K562 (cell line): Measurements from ENCODE around the gene RNF227. TPM values are rescaled to one million over a fixed set of nuclear protein-coding genes. Genes with fewer than 3 reads are reported as not detected.

Experiments used
- ATAC-seq: fragments of 200-7000 bp; cut with Tn5 transposase; 3 replicates; pipeline ENCODE4 v1.9.1; 2020; ENCODE audit warnings: moderate library complexity
- BruUV-seq: library from RNA; stranded (reverse); fragments of 400-500 nt; replicated peaks from 2 replicates; lab custom pipeline; 2021; lab: Mats Ljungman, UMichigan
- CTCF ChIA-PET: fragments of 300-600 bp; formaldehyde crosslinking; extraction: SDS; loops from one replicate; lab custom pipeline; 2021; ENCODE audit warnings: low intra/inter-chr PET ratio; lab: Yijun Ruan, JAX
- POLR2A ChIA-PET: fragments of 300-600, 350-650 bp; sonication (Branson Sonifier 250); formaldehyde crosslinking; extraction: SDS; loops from one replicate; lab custom pipeline; 2021; ENCODE audit warnings: antibody characterized with exemption, inconsistent platforms; lab: Yijun Ruan, JAX
- DNase-seq, 4 experiments: peaks; one replicate each; pipeline versions ENCODE4 v3.0.0 to v3.0.0-alpha.2; 2011 to 2018; ENCODE audit warnings: low spot score in 3 of 4, mixed read lengths in 3 of 4; ENCODE audit errors: extremely low read depth in 1 of 4
- FAIRE-seq: peaks from 2 replicates; lab custom pipeline; 2011; peaks lifted over from hg19 to GRCh38; lab: Jason Lieb, UNC
- H2AFZ ChIP-seq: 2 replicates; pipeline ENCODE4 v1.6.0; 2011; ENCODE audit warnings: low read depth, low read length, control low read depth, inconsistent platforms
- H3K27ac ChIP-seq: fragments of 200-600 bp; 3 replicates; pipeline ENCODE4 v1.8.0; 2011; ENCODE audit warnings: low read depth, mild to moderate bottlenecking, control low read depth, inconsistent platforms, low read length, moderate library complexity, mixed read lengths; ENCODE audit errors: extremely low read depth
- H3K27me3 ChIP-seq, 2 experiments: fragments of 300-600 bp in 1 of 2; 2 replicates in 1 of 2; 3 replicates in 1 of 2; pipeline versions ENCODE4 v1.6.0 to v1.8.0; 2011; ENCODE audit warnings: inconsistent platforms in 2 of 2, low read length in 2 of 2, mild to moderate bottlenecking in 1 of 2, mixed read lengths in 1 of 2, moderate library complexity in 1 of 2; ENCODE audit not compliant: control insufficient read depth in 2 of 2, insufficient read depth in 2 of 2
- H3K36me3 ChIP-seq: fragments of 300-600 bp; 3 replicates; pipeline ENCODE4 v1.8.0; 2011; ENCODE audit warnings: mild to moderate bottlenecking, low read length, inconsistent platforms; ENCODE audit not compliant: control insufficient read depth, insufficient read depth
- H3K4me1 ChIP-seq, 2 experiments: fragments of 200-600 bp in 1 of 2; replicated peaks in 1 of 2; 2 replicates in 1 of 2; 3 replicates in 1 of 2; pipeline versions ENCODE4 v1.5.1 to v1.8.0; 2011; ENCODE audit warnings: inconsistent platforms in 2 of 2, low read length in 2 of 2, mild to moderate bottlenecking in 1 of 2, mixed read lengths in 1 of 2, moderate library complexity in 1 of 2; ENCODE audit not compliant: control insufficient read depth in 2 of 2, insufficient read depth in 2 of 2
- H3K4me2 ChIP-seq: 2 replicates; pipeline ENCODE4 v1.6.1; 2011; ENCODE audit warnings: low read length, control low read depth, inconsistent platforms, mixed read lengths; ENCODE audit not compliant: insufficient read depth
- H3K4me3 ChIP-seq: fragments of 200-600 bp; sonication (generic), shearing (Covaris generic); 2 replicates; pipeline ENCODE4 v1.5.1; 2016; ENCODE audit warnings: control low read depth, inconsistent platforms
- H3K79me2 ChIP-seq: fragments of 200-600 bp; 3 replicates; pipeline ENCODE4 v1.8.0; 2011; ENCODE audit warnings: low read length, inconsistent platforms; ENCODE audit not compliant: control insufficient read depth, insufficient read depth
- H3K9ac ChIP-seq, 2 experiments: 2 replicates each; pipeline versions ENCODE4 v1.6.0 to v1.6.1; 2011; ENCODE audit warnings: low read depth in 2 of 2, low read length in 2 of 2, control low read depth in 1 of 2, inconsistent platforms in 1 of 2, mild to moderate bottlenecking in 1 of 2, mixed read lengths in 1 of 2; ENCODE audit not compliant: insufficient read depth in 1 of 2
- H3K9me1 ChIP-seq: one replicate; pipeline ENCODE4 v1.6.0; 2011; ENCODE audit warnings: inconsistent platforms, mild to moderate bottlenecking, low read length, moderate library complexity; ENCODE audit not compliant: control insufficient read depth, insufficient read depth
- H3K9me3 ChIP-seq: replicated peaks from 2 replicates; pipeline ENCODE4 v1.5.1; 2011; ENCODE audit warnings: low read depth, low read length, inconsistent platforms; ENCODE audit not compliant: control insufficient read depth, insufficient read depth
- H4K20me1 ChIP-seq: replicated peaks from 2 replicates; pipeline ENCODE4 v1.6.1; 2011; ENCODE audit warnings: low read length, inconsistent platforms, mixed read lengths; ENCODE audit not compliant: control insufficient read depth, insufficient read depth
- BCOR ChIP-seq: fragments of 450-650 bp; IDR thresholded peaks from 2 replicates; pipeline ENCODE4 v1.6.1; 2016
- FOSL1 ChIP-seq: fragments of 200-800 bp; sonication (Bioruptor generic); conservative IDR thresholded peaks from 2 replicates; pipeline ENCODE4 v1.6.1; 2016; ENCODE audit warnings: missing genetic modification characterization, missing compliant biosample characterization
- PHF21A ChIP-seq: fragments of 450-650 bp; IDR thresholded peaks from 2 replicates; pipeline ENCODE4 v1.6.1; 2017; ENCODE audit warnings: low read depth, borderline replicate concordance
- RAD51 ChIP-seq: fragments of 450-650 bp; IDR thresholded peaks from 2 replicates; pipeline ENCODE4 v1.7.1; 2016; ENCODE audit warnings: low read depth, mild to moderate bottlenecking, borderline replicate concordance
- SMAD1 ChIP-seq: fragments of 150-350 bp; IDR thresholded peaks from 2 replicates; pipeline ENCODE4 v1.6.1; 2014; ENCODE audit warnings: low read length, low read depth; ENCODE audit not compliant: partially characterized antibody
- TAF7 ChIP-seq: fragments of 450-650 bp; IDR thresholded peaks from 2 replicates; pipeline ENCODE4 v1.6.1; 2016; ENCODE audit warnings: missing genetic modification characterization, missing compliant biosample characterization
- ZBTB1 ChIP-seq: sonication (generic); formaldehyde crosslinking; IDR thresholded peaks from 2 replicates; pipeline ENCODE4 v1.8.1; 2023; ENCODE audit warnings: missing genetic modification reagents, low read depth, mild to moderate bottlenecking, borderline replicate concordance
- WGBS: fragments of 100-300 bp; shearing (Covaris generic); methylation state at CpG from one replicate; pipeline ENCODE4 v1.1.6; 2016; ENCODE audit warnings: low coverage, mixed read lengths; ENCODE audit not compliant: insufficient coverage; ENCODE audit errors: missing lambda C conversion rate; 5-methylcytosine and 5-hydroxymethylcytosine counted together
- in situ Hi-C: fragments of 300-500 bp; cut with MboI; formaldehyde crosslinking; loops from 4 replicates; pipeline ENCODE4 v1.15.0; 2018; ENCODE audit warnings: inconsistent platforms, mixed read lengths
- intact Hi-C: fragments of 100-400 bp; cut with micrococcal nuclease; formaldehyde crosslinking; loops from 2 replicates; pipeline ENCODE4 v1.14.2; 2022
- polyA plus RNA-seq, 8 experiments: library from polyadenylated mRNA; depleted of rRNA in 4 of 8; stranded (reverse) in 5 of 8; unstranded in 3 of 8; fragments of >200 nt; fragmentation: Nextera tagmentation in 2 of 8; fragmentation: Illumina TruSeq in 1 of 8; extraction: Ambion mirVana in 2 of 8; extraction: Trizol in 1 of 8; gene quantifications; 2 replicates each; pipeline versions ENCODE4 v1.2.1 to v1.2.3, GENCODE V29; 2011 to 2014; ENCODE audit warnings: inconsistent platforms in 1 of 8, missing spikeins in 1 of 8
- total RNA-seq, 7 experiments: library from RNA; depleted of rRNA in 6 of 7; stranded (reverse); fragments of >200 nt in 6 of 7; fragmentation: Illumina TruSeq in 2 of 7; extraction: Trizol in 2 of 7; gene quantifications; 2 replicates each; pipeline versions ENCODE4 v1.2.1 to v1.2.3, GENCODE V29; 2011 to 2021; ENCODE audit warnings: low replicate concordance in 1 of 7
- TF ChIP-seq, protein P1 (sequence below): sonication (generic); IDR thresholded peaks from 2 replicates; pipeline ENCODE4 v1.6.1; 2016
- TF ChIP-seq, protein P2 (sequence below): fragments of 450-650 bp; IDR thresholded peaks from 2 replicates; pipeline ENCODE4 v1.7.0; 2016; ENCODE audit warnings: borderline replicate concordance

Gene RNF227
- total and polyA plus RNA-seq, 9 of the 15 experiments (the other 6 are each of a cell fraction or from before 2014, with no cell fraction given): 1.1 to 6.7 (median 2.3) TPM

DNA sequence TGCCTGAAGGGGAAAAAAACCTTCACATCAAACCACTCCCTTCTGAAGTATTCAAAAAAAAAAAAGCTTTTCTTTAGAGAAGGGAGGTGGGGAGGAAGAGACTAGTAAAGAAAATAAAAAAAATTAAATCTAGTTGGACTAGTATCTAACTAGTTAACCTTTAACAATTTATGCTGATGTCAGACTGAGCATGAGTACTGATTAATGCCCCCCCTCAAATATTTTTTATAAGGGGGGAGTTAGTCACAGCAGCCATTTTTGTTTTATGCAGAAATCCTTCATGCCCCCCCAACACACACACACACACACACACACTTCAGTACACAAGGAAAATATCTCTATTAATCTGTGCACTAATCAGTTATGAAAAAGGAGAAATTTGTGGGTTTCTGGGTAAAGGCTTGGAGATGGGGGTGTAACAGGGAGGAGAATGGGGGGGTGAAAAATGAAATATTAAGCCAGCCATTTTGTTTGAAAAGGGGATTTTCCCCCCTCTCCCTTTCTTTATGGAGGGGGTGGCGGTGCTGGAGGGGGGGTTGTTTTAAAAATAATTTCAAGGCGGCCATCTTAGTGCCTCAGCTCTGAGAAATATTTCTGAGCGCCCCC is 32.2 kb downstream of the RNF227 start (continued):
- TF ChIP-seq TAF7: no peak
- TF ChIP-seq, protein P1, sequence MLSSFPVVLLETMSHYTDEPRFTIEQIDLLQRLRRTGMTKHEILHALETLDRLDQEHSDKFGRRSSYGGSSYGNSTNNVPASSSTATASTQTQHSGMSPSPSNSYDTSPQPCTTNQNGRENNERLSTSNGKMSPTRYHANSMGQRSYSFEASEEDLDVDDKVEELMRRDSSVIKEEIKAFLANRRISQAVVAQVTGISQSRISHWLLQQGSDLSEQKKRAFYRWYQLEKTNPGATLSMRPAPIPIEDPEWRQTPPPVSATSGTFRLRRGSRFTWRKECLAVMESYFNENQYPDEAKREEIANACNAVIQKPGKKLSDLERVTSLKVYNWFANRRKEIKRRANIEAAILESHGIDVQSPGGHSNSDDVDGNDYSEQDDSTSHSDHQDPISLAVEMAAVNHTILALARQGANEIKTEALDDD: peak; percentile 83

DNA sequence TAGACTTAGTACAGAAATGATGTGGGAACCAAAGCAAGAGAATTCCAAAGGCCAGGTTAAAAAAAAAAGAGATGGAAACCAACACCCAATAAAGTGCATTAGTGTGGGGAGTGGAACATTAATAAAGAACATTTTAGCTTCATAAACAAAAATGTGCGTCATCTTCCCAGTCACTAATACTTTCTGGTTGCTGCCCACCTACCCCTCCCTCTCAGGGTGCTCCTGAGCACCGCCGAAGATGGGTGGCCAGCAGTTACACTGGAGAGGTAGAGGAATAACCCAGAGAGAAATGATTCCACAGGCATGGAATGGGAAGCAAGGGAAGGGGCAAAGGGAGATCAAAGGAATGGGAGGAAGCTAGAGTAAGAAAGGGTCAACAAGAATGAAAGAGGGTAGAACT is 33.5 kb downstream of the RNF227 start:
- FAIRE-seq: peak; percentile 46
- 0 out of 4 replicates have a peak overlapping the region, but pooled peaks of 1 of the 2 experiments have one; percentile 28 for H3K9ac ChIP-seq
- TF ChIP-seq SMAD1: no peak
- TF ChIP-seq ZBTB1 (CRISPR knock-in tag): no peak
- TF ChIP-seq, protein P2, sequence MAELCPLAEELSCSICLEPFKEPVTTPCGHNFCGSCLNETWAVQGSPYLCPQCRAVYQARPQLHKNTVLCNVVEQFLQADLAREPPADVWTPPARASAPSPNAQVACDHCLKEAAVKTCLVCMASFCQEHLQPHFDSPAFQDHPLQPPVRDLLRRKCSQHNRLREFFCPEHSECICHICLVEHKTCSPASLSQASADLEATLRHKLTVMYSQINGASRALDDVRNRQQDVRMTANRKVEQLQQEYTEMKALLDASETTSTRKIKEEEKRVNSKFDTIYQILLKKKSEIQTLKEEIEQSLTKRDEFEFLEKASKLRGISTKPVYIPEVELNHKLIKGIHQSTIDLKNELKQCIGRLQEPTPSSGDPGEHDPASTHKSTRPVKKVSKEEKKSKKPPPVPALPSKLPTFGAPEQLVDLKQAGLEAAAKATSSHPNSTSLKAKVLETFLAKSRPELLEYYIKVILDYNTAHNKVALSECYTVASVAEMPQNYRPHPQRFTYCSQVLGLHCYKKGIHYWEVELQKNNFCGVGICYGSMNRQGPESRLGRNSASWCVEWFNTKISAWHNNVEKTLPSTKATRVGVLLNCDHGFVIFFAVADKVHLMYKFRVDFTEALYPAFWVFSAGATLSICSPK: no peak
- TF ChIP-seq FOSL1 (tag): no peak
- TF ChIP-seq RAD51: no peak
- TF ChIP-seq BCOR: no peak
- no peak for TF ChIP-seq PHF21A
- TF ChIP-seq, all 486 proteins: peak for 0
- H3K9me1 ChIP-seq: no peaks in the 10 kb centered on the region
- CTCF ChIA-PET: no interaction called here
- H3K27ac ChIP-seq: no peak overlapping the region; the same call in 2 of the 3 replicates
- peaks cover 30% of the 10 kb centered on the region; the same call in 2 of the 3 replicates for H3K36me3 ChIP-seq
- no peak overlapping the region for H2AFZ ChIP-seq
- BruUV-seq: no TSS peak
- no peak for DNase-seq
- in situ Hi-C loops: no loop called here
- H3K4me1 ChIP-seq: peaks cover 23 to 31% of the 10 kb centered on the region in 2 experiments
- peak overlapping the region; percentile 58 for H3K4me2 ChIP-seq
- H3K79me2 ChIP-seq: peaks cover 40% of the 10 kb centered on the region
- 61% methylated on average over 3 of the region's 3 CpGs for WGBS
- no peaks in the 10 kb centered on the region for H3K9me3 ChIP-seq
- no peaks in the 10 kb centered on the region for H3K27me3 ChIP-seq
- H4K20me1 ChIP-seq: no peaks in the 10 kb centered on the region
- H3K4me3 ChIP-seq: no peak overlapping the region
- POLR2A ChIA-PET: interaction anchor here (0.5 to 2.1 kb wide), 7 partner anchors 9 to 316 kb away, joined by 3 to 13 read pairs (median 3); partner anchors contain the start of genes KDM6B and NAA38
- no peak for ATAC-seq
- intact Hi-C loops: no loop called here
